GM12878 (cell line): Measurements from ENCODE around the gene MTM1. TPM values are rescaled to one million over a fixed set of nuclear protein-coding genes. Genes with fewer than 3 reads are reported as not detected.

ENCODE experiments used
- ATAC-seq: fragments of 200-7000 bp; cut with Tn5 transposase; 3 replicates; pipeline ENCODE4 v1.9.1; 2020; ENCODE audit warnings: mild to moderate bottlenecking, moderate library complexity
- BruUV-seq: library from RNA; stranded (reverse); fragments of 400-500 nt; replicated peaks from 2 replicates; lab custom pipeline; 2021; lab: Mats Ljungman, UMichigan
- CTCF ChIA-PET: fragments of 300-600 bp; sonication (Branson Sonifier 250); formaldehyde crosslinking; extraction: SDS; loops from one replicate; lab custom pipeline; 2021; ENCODE audit warnings: inconsistent platforms; lab: Yijun Ruan, JAX
- POLR2A ChIA-PET: fragments of 350-600 bp; formaldehyde crosslinking; extraction: SDS; loops from one replicate; lab custom pipeline; 2021; ENCODE audit warnings: inconsistent platforms; lab: Charles Lee
- RAD21 ChIA-PET: fragments of 300-600 bp; sonication (Branson Sonifier 250); formaldehyde crosslinking; loops from one replicate; lab custom pipeline; 2023; ENCODE audit warnings: antibody characterized with exemption; ENCODE audit not compliant: unreplicated experiment; lab: Charles Lee
- SMC1A ChIA-PET: fragments of 300-600 bp; sonication (Branson Sonifier 250); formaldehyde crosslinking; loops from one replicate; lab custom pipeline; 2023; ENCODE audit not compliant: unreplicated experiment, uncharacterized antibody; lab: Charles Lee
- DNase-seq: peaks from one replicate; pipeline ENCODE4 v3.0.0-alpha.2; 2011; ENCODE audit warnings: low read depth, low spot score
- FAIRE-seq: peaks from 3 replicates; lab custom pipeline; 2011; peaks lifted over from hg19 to GRCh38; lab: Jason Lieb, UNC
- H2AFZ ChIP-seq: 2 replicates; pipeline ENCODE4 v1.6.0; 2011; ENCODE audit warnings: low read depth, low read length, control low read depth; ENCODE audit not compliant: control insufficient read depth
- H3K27ac ChIP-seq: 2 replicates; pipeline ENCODE4 v1.5.1; 2011; ENCODE audit warnings: control low read depth; ENCODE audit not compliant: control insufficient read depth, insufficient read depth
- H3K27me3 ChIP-seq, 2 experiments: replicated peaks in 1 of 2; 2 replicates each; pipeline versions ENCODE4 v1.6.0 to v1.6.1; 2011; ENCODE audit warnings: low read length in 1 of 2; ENCODE audit not compliant: control insufficient read depth in 2 of 2, insufficient read depth in 2 of 2
- H3K36me3 ChIP-seq, 2 experiments: 2 replicates each; pipeline ENCODE4 v1.5.1; 2011; ENCODE audit warnings: low read length in 1 of 2; ENCODE audit not compliant: control insufficient read depth in 2 of 2, insufficient read depth in 2 of 2
- H3K4me1 ChIP-seq: 2 replicates; pipeline ENCODE4 v1.6.1; 2011; ENCODE audit warnings: mild to moderate bottlenecking, low read length, moderate library complexity, mixed read lengths; ENCODE audit not compliant: control insufficient read depth, insufficient read depth
- H3K4me2 ChIP-seq: 2 replicates; pipeline ENCODE4 v1.6.0; 2011; ENCODE audit warnings: control low read depth; ENCODE audit not compliant: control insufficient read depth, insufficient read depth
- H3K4me3 ChIP-seq: fragments of 200-600 bp; sonication (generic); 2 replicates; pipeline ENCODE4 v1.5.1; 2016
- H3K79me2 ChIP-seq: 2 replicates; pipeline ENCODE4 v1.6.0; 2011; ENCODE audit warnings: low read length; ENCODE audit not compliant: control insufficient read depth, insufficient read depth
- H3K9ac ChIP-seq: 2 replicates; pipeline ENCODE4 v1.8.0; 2011; ENCODE audit warnings: low read length, control low read depth, mixed read lengths; ENCODE audit not compliant: control insufficient read depth, insufficient read depth
- H3K9me3 ChIP-seq: replicated peaks from 3 replicates; pipeline ENCODE4 v1.5.1; 2011; ENCODE audit warnings: mild to moderate bottlenecking, low read length; ENCODE audit not compliant: control insufficient read depth, insufficient read depth
- H4K20me1 ChIP-seq: 2 replicates; pipeline ENCODE4 v1.6.0; 2011; ENCODE audit not compliant: control insufficient read depth, insufficient read depth
- CHD2 ChIP-seq: IDR thresholded peaks from 2 replicates; pipeline ENCODE4 v1.6.1; 2011; ENCODE audit warnings: low read depth, low read length, improper control_type of control experiment, borderline replicate concordance
- E2F8 ChIP-seq: fragments of 450-650 bp; IDR thresholded peaks from 2 replicates; pipeline ENCODE4 v1.6.1; 2018; ENCODE audit warnings: mild to moderate bottlenecking, low read depth, moderate library complexity; ENCODE audit not compliant: partially characterized antibody
- EGR1 ChIP-seq, 2 experiments: IDR thresholded peaks; 1 replicate in 1 of 2; 2 replicates in 1 of 2; pipeline ENCODE4 v1.6.1; 2011 to 2012; ENCODE audit warnings: low read depth in 2 of 2, low read length in 2 of 2, borderline replicate concordance in 1 of 2, mild to moderate bottlenecking in 1 of 2, moderate library complexity in 1 of 2
- IKZF1 ChIP-seq: fragments of 450-650 bp; conservative IDR thresholded peaks from 2 replicates; pipeline ENCODE4 v1.6.1; 2017; ENCODE audit warnings: antibody characterized with exemption, mild to moderate bottlenecking
- KLF5 ChIP-seq: fragments of 450-650 bp; IDR thresholded peaks from 2 replicates; pipeline ENCODE4 v1.6.1; 2014; ENCODE audit warnings: mild to moderate bottlenecking; ENCODE audit not compliant: partially characterized antibody
- NR2C2 ChIP-seq: IDR thresholded peaks from 2 replicates; pipeline ENCODE4 v1.6.1; 2011; ENCODE audit warnings: borderline replicate concordance, low read depth; ENCODE audit not compliant: control insufficient read depth, insufficient read length
- WGBS: methylation state at CpG from one replicate; pipeline ENCODE4 v1.1.6; 2016; ENCODE audit warnings: low lambda C conversion rate; ENCODE audit not compliant: insufficient replicate concordance, insufficient coverage; ENCODE audit errors: missing lambda C conversion rate; 5-methylcytosine and 5-hydroxymethylcytosine counted together
- in situ Hi-C: fragments of 300-500 bp; cut with MboI; formaldehyde crosslinking; loops from 9 replicates; pipeline ENCODE4 v1.14.3; 2018; ENCODE audit warnings: mixed read lengths
- intact Hi-C: fragments of 100-400 bp; cut with micrococcal nuclease; formaldehyde crosslinking; loops from one replicate; pipeline ENCODE4 v1.14.2; 2022; ENCODE audit not compliant: unreplicated experiment
- polyA plus RNA-seq, 11 experiments: library from polyadenylated mRNA; depleted of rRNA in 4 of 11; unstranded in 6 of 11; stranded (reverse) in 5 of 11; fragments of >200 nt; fragmentation: Nextera tagmentation in 4 of 11; fragmentation: Illumina TruSeq in 1 of 11; extraction: Ambion mirVana in 4 of 11; extraction: Trizol in 1 of 11; gene quantifications; 1 replicate in 1 of 11; 2 replicates in 10 of 11; pipeline versions ENCODE4 v1.2.1 to v1.2.3, GENCODE V29; 2011 to 2016; ENCODE audit warnings: inconsistent platforms in 2 of 11, missing spikeins in 2 of 11, low read depth in 1 of 11
- total RNA-seq, 4 experiments: library from RNA; depleted of rRNA in 3 of 4; stranded (reverse); fragments of >200 nt in 3 of 4; fragmentation: Illumina TruSeq in 1 of 4; extraction: Trizol in 1 of 4; gene quantifications; 2 replicates each; pipeline versions ENCODE4 v1.2.1 to v1.2.3, GENCODE V29; 2013 to 2021

The MTM1 gene
- total and polyA plus RNA-seq, 10 of the 15 experiments (the other 5 are each of a cell fraction or from before 2014, with no cell fraction given), result 3.9 to 13.3 (median 8.4) TPM

DNA sequence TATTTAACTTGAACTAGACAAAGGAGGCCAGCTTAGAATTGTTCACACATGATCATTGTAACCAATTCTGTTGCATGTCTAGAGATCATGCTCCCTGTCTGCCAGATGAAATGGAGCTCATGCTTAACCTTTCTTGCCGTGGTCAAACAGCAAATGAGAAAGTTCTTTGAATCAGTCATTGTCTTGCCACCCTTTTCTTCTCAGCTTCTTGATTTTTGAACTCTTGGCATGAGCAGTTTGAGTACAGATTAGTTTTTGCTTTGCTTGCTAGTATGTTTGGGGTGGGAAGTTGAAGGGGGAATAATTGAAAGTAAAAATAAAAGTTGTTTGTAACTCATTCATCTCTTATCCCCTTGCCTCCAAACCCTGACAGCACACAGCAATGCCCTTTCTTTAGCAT, 4.7 kb downstream of the MTM1 start:
- H3K27me3 ChIP-seq, result no peaks in the 10 kb centered on the region
- intact Hi-C loops (loop anchor here (5.0 kb wide), 1 partner anchor 124 kb away; no protein-coding TSS in a partner anchor), in situ Hi-C loops (no loop called here)
- POLR2A ChIA-PET, result no interaction called here
- H3K4me1 ChIP-seq, result peaks cover 14% of the 10 kb centered on the region; the same call in 1 of the 2 replicates
- TF ChIP-seq CHD2, result no peak
- no peak for TF ChIP-seq KLF5
- TF ChIP-seq E2F8, result no peak
- TF ChIP-seq NR2C2, result no peak
- TF ChIP-seq EGR1 (IDR thresholded peaks at IDR 0.05; ENCODE audit: borderline replicate concordance in 1 of 2, low read depth in 2 of 2, low read length in 2 of 2), result no peak
- no peak for TF ChIP-seq IKZF1
- H3K9ac ChIP-seq, result no peak overlapping the region
- RAD21 ChIA-PET, result no interaction called here
- H3K36me3 ChIP-seq, result no peaks in the 10 kb centered on the region
- H3K9me3 ChIP-seq, result peaks cover under 1% of the 10 kb centered on the region; the same call in 1 of the 3 replicates
- SMC1A ChIA-PET, result no interaction called here
- DNase-seq (no peak), ATAC-seq (no peak), FAIRE-seq (no peak)
- WGBS, result 22% methylated on average over 1 of the region's 1 CpG
- CTCF ChIA-PET, result interaction anchor here (0.6 to 2.2 kb wide), 3 partner anchors 14 to 29 kb away, joined by 3 to 7 read pairs (median 4); no protein-coding TSS in a partner anchor
- no peaks in the 10 kb centered on the region; the same call in 1 of the 2 replicates for H3K79me2 ChIP-seq
- no peak overlapping the region for H2AFZ ChIP-seq
- H3K4me2 ChIP-seq, result peak overlapping the region; percentile 52
- no peaks in the 10 kb centered on the region for H4K20me1 ChIP-seq
- BruUV-seq, result no TSS peak
- H3K4me3 ChIP-seq, result no peak overlapping the region
- H3K27ac ChIP-seq, result no peak overlapping the region
